Measurements from ENCODE around the gene GLT8D1. TPM values are rescaled to one million over a fixed set of nuclear protein-coding genes. Genes with fewer than 3 reads are reported as not detected.

The GLT8D1 gene
- total RNA-seq, 4 donors from 2014 or later = 7.9 to 141 (median 48.9) TPM

- H3K36me3 ChIP-seq = no peaks in the 10 kb centered on the region
These were observed 2.0 kb upstream of the GLT8D1 start for GRCh38 chr3:52707585-52707984.

DNA sequence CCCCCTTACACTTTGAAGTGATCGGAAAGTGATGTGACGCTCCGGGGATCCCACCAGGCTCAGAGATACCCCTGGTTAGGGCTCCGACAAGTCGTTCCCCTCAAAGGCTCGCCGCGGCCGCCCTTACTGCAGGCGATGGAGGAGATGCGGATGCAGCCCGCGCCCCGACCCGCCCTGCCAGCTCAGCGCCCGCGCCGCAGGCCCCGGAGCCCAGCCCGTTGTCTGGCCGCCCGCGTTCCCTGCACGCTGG lies 228 bp downstream of the GLT8D1 start:
- Histone ChIP-seq H3K4me3 (peak overlapping the region; percentile 64 to 75), H3K27me3 (no peaks in the 10 kb centered on the region), H3K4me1 (peaks cover 7 to 16% of the 10 kb centered on the region in 2 donors), H3K27ac (peak overlapping the region; percentile 85 to 88), H3K36me3 (no peaks in the 10 kb centered on the region), H3K9me3 (no peaks in the 10 kb centered on the region)
- DNase-seq = no peak
- no peak for TF ChIP-seq POLR2A (IDR thresholded peaks at IDR 0.05)
- intact Hi-C loops (cut with DNase I; ENCODE audit: low total_unique reads) = no loop called here

More at GRCh38 chr3:52707585-52707984, 2.0 kb upstream of the GLT8D1 start:
- Histone ChIP-seq H3K27ac (no peak overlapping the region), H3K27me3 (no peaks in the 10 kb centered on the region), H3K4me3 (no peak overlapping the region), H3K4me1 (peaks cover 7 to 16% of the 10 kb centered on the region in 2 donors), H3K9me3 (no peaks in the 10 kb centered on the region)
- TF ChIP-seq, protein P1, sequence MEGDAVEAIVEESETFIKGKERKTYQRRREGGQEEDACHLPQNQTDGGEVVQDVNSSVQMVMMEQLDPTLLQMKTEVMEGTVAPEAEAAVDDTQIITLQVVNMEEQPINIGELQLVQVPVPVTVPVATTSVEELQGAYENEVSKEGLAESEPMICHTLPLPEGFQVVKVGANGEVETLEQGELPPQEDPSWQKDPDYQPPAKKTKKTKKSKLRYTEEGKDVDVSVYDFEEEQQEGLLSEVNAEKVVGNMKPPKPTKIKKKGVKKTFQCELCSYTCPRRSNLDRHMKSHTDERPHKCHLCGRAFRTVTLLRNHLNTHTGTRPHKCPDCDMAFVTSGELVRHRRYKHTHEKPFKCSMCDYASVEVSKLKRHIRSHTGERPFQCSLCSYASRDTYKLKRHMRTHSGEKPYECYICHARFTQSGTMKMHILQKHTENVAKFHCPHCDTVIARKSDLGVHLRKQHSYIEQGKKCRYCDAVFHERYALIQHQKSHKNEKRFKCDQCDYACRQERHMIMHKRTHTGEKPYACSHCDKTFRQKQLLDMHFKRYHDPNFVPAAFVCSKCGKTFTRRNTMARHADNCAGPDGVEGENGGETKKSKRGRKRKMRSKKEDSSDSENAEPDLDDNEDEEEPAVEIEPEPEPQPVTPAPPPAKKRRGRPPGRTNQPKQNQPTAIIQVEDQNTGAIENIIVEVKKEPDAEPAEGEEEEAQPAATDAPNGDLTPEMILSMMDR (IDR thresholded peaks at IDR 0.05) = no peak
- no peak for TF ChIP-seq POLR2A (IDR thresholded peaks at IDR 0.05)
- intact Hi-C loops (cut with DNase I; ENCODE audit: low total_unique reads) = no loop called here
- no peak for DNase-seq

DNA sequence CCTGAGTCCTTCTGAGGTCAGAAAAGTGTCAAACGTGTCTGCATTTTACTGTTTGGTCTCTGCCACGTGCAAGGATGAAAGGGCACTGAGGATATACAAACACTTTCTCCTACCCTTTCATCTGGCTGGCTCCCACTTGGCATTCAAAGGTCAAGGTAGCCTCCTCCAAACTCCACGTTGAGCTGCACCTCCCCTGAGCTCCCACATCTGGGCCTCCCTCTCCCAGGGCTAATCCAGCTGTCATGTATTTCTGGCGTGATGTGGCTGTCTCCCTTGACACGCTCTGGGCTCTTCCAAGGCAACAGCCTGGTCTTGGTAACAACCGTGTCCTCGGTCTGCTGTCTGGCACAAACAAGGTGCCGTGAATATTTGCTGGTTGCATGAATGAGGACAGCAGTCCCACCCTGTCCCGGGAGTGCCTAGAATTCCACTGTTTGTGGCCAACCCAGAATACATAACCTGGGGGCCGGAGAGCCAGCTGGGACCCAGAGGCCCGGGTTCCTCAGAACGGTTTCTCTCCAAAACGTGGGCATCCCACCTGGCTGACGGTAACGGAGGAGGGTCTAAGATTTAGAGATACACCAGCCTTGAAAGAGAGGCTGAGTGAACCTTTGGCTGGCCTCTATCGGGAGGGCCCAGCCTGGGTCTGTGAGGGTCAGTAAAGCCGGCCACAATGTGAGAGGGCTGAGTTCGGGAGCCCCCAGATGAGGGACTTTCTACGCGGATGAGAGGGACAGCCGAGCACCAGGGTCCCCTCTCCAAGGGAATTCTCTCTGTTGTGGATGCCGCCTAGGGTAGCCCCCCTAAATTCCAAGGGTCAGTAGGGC lies 767 bp downstream of the GLT8D1 start:
- peaks cover 7 to 16% of the 10 kb centered on the region in 2 donors for H3K4me1 ChIP-seq
- H3K36me3 ChIP-seq = no peaks in the 10 kb centered on the region
- H3K9me3 ChIP-seq = no peaks in the 10 kb centered on the region
- no peaks in the 10 kb centered on the region for H3K27me3 ChIP-seq
- no peak for DNase-seq
- H3K27ac ChIP-seq = peak overlapping the region; percentile 85 to 88
- TF ChIP-seq POLR2A (IDR thresholded peaks at IDR 0.05) = no peak
- TF ChIP-seq, protein P1 (IDR thresholded peaks at IDR 0.05) = no peak
- H3K4me3 ChIP-seq = peak overlapping the region; percentile 64 to 75
- intact Hi-C loops (cut with DNase I; ENCODE audit: low total_unique reads) = no loop called here

- no peaks in the 10 kb centered on the region for H3K36me3 ChIP-seq
- H3K9me3 ChIP-seq = no peaks in the 10 kb centered on the region
- no peak for DNase-seq
- TF ChIP-seq, protein P1 (IDR thresholded peaks at IDR 0.05) = no peak
- no peak for TF ChIP-seq POLR2A (IDR thresholded peaks at IDR 0.05)
- no peaks in the 10 kb centered on the region for H3K27me3 ChIP-seq
- H3K27ac ChIP-seq = no peak overlapping the region
- H3K4me1 ChIP-seq = peaks cover 7 to 16% of the 10 kb centered on the region in 2 donors
- no peak overlapping the region for H3K4me3 ChIP-seq
- intact Hi-C loops (cut with DNase I; ENCODE audit: low total_unique reads) = no loop called here
These were observed 2.2 kb downstream of the GLT8D1 start for GRCh38 chr3:52703341-52703740.

- no peak for DNase-seq
- H3K36me3 ChIP-seq = no peaks in the 10 kb centered on the region
- no peak overlapping the region for H3K4me3 ChIP-seq
- intact Hi-C loops (cut with DNase I; ENCODE audit: low total_unique reads) = no loop called here
- no peaks in the 10 kb centered on the region for H3K27me3 ChIP-seq
- H3K27ac ChIP-seq = no peak overlapping the region
- no peak for TF ChIP-seq POLR2A (IDR thresholded peaks at IDR 0.05)
- TF ChIP-seq, protein P1 (IDR thresholded peaks at IDR 0.05) = no peak
- H3K9me3 ChIP-seq = no peaks in the 10 kb centered on the region
- H3K4me1 ChIP-seq = no peaks in the 10 kb centered on the region
These were observed 8.0 kb downstream of the GLT8D1 start for GRCh38 chr3:52697632-52697965.
